CMK (cell line): ENCODE measurements around the gene SMPD2.

Source experiments
- DNase-seq: peaks from one replicate; pipeline ENCODE4 v3.0.0-alpha.2; 2010; ENCODE audit warnings: low read depth

Gene SMPD2, protein sequence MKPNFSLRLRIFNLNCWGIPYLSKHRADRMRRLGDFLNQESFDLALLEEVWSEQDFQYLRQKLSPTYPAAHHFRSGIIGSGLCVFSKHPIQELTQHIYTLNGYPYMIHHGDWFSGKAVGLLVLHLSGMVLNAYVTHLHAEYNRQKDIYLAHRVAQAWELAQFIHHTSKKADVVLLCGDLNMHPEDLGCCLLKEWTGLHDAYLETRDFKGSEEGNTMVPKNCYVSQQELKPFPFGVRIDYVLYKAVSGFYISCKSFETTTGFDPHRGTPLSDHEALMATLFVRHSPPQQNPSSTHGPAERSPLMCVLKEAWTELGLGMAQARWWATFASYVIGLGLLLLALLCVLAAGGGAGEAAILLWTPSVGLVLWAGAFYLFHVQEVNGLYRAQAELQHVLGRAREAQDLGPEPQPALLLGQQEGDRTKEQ

DNA sequence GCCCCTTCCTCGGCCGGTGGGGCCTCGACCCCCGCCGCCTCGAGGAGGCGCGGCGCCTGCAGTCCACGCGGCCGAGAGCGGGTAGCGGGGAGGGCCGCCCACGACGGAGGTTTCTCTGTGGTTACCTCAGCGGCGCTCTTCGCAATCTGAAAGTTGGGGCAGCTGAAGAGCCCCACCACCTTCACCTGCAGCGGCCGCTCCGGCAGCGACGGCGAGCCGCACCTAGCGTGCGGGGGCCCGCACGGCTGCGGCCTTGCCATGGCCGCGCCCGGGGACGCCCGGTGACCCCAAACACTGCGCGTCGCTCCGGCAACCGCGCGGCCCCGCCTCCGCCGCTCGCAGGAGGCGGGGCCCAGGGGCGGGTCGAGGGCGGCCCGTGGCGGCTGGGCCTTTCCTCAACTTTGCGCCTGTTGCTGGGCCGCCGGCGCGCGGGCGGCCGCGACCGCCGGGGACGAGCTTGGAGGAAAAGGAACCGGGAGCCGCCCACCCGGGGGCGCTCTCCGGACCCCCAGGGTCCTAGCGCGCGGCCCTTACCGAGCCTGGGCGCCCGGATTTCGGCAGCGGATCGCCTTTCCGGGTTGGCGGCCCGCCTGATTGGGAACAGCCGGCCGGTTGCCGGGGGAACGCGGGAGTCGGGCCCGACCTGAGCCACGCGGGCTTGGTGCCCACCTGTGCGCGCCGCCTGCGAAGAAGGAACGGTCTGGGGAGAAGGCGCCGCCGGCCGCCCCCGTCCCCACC lies at the start of gene SMPD2, which contains the start of gene PPIL6:
SMPD2 (plus strand) TSS at position 394 of the 738 bp plus-strand sequence. CDS start 398 bp downstream, outside the sequence.
PPIL6 (minus strand) TSS at position 298 of the 738 bp plus-strand sequence; CDS start at position 260, 38 bp downstream.
- DNase-seq = peak; percentile 68

DNA sequence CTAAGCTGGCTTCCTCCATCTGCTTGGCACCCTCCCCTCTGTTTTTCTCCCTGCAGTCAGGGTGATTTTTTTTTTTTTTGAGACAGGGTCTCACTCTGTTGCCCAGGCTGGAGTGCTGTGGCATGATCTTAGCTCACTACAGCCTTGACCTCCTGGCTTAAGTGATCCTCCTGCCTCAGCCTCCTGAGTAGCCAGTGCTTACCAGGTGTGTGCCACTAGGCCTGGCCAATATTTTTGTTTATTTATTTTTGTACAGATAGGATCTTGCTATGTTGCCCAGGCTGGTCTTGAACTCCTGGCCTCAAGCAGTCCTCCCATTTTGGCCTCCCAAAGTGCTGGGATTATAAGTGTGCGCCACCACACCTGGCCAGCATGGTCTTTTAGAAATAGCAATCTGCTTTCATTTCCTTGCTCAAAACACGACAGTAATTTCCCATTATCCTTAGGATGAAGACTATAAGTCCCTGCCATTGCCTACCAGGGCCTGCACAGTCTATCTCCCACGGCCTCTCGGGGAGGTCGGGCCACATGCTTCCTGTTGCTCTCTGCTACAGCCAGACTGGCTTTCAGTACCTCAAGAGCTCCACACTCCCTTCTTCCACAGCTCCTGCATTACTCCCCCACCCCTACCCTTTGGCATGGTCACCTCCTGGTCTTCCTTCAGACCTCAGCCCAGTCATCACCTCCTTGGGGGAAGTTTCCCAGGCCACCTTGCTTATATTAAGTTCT lies 47.2 kb upstream of the SMPD2 start:
- DNase-seq = no peak

DNA sequence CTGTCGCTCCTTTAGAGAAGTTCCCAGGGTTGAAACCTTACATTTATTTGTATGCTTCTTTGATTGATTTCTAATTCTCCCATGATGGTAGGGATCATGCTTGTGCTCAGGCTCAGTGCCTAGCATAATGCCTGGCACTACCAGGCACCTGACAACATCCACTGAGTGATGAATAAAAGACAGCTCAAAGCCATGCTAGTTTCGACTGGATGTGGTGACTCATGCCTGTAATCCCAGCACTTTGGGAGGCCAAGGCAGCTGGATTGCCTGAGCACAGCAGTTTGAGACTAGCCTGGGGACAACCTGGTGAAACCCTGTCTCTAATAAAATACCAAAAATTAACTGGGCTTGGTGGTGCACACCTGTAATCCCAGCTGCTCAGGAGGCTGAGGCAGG lies 46.6 kb upstream of the SMPD2 start:
- no peak for DNase-seq

DNA sequence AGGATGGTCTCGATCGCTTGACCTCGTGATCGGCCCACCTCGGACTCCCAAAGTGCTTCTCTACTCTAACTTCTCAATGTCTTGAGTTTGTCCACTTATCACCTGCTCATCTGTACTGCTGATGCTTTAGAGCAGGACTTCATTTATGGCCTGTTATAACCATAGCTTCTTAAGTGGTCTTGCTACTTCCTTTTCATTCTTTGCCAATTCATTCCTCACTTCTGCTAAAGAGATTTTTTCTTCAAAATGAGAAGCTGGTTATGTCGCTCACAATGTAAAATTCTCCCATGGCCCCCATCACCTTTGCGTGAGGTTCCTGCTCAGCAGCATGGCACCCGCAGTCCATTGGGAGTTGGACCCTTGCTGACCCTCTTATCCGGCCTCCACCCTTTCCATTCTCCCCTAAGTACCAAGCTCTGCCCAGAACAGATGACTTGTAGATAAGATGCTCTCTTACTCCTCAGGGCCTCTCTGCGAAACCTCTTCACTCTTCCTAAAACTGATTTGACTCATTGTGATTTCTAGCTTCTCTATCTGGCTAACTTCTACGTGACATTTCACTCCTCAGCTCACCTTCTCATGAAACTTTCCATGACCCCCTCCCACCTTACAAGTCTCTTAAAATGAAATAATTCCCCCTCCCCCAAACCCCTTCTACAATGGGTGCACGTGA lies 44.3 kb upstream of the SMPD2 start:
- DNase-seq = no peak

DNA sequence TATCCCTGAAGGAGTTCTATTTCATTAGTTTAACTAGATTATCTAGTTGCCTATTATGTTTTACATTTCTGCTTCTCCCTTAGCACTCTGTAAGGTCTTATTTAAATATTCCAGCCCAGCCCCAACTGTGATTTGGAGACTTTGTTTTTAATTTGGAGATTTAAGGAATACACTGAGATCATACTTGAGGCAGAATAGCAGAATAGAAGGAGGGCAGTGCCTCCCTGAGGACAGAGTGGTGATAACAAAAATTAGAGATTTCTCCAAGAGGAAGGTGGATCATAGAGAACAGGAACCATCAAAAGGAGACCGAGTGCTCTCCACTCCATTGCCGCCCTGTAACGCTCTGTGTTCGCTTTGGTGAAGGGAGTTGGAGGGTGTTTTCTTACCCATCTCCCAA lies 43.5 kb upstream of the SMPD2 start:
- no peak for DNase-seq

DNA sequence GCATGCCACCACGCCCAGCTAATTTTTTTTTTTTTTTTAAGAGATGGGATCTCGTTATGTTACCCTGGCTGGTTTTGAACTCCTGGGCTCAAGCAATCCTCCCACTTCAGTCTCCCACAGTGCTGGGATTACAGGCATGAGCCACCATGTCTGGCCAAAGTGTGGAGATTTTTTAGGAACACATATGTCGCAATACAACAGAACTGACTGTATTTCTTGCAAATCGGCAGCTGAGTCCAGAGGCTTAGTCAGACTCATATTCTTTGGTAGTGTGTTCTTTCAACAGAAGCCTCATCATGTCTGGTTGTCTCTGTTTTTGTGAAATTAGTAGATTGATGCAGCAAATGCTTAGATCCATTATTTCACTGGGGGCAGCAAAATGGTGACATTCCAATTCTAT lies 34.3 kb upstream of the SMPD2 start:
- DNase-seq = no peak

DNA sequence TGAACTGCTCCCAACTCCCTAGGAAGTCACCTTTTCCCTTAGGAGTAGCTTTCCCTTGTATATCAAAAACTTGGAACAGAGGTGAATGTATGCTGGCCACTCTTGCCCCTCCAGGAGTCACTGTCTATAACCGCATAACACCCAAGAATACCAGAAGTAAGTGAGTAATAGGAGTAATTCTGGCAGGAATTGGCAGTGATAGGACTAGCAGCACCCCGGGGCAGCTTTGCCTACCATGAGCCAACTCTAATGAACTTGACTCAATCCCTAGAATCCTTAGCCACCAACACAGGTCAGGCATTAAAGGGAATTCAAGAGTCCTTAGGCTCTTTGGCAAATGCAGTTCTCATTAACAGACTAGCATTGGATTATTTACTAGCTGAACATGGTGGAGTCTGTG lies 29.5 kb upstream of the SMPD2 start:
- no peak for DNase-seq

DNA sequence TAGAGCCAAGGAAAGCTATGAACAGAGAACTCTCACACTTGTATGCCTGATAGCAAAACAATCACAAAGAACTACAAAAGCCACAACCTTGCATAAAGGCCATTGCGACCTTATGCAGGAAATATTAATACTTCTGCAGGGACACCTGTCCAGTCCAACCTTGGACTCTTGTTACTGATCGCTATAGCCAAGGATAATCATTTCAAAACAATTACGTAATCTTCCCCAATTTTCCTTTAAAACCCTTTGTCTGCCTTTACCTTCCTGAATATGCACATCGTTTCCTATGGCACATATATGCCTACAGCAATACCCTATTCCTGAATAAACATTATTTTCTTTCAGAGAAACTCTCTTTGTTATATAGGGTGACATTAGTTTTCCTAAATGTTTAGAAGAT lies 22.9 kb upstream of the SMPD2 start:
- no peak for DNase-seq

DNA sequence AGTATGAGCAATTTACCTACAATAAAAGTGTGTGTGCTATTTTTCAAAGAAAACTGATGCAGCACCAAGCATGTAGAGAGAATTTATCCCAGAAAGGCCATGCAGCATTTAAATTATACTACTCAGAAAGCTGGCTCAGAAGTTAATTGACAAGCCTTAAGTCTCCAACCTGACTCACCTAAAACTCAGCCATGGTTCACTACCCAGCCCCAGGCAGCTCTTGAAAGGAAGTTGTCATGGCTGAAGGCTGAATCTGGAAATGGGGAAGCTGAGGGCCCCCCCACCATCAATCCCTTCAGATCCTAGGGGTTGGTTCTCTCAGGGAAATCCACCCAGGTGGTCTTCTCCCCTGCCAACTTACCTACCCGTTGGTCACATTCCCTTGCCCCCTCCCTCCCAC lies 19.8 kb upstream of the SMPD2 start:
- DNase-seq = no peak

DNA sequence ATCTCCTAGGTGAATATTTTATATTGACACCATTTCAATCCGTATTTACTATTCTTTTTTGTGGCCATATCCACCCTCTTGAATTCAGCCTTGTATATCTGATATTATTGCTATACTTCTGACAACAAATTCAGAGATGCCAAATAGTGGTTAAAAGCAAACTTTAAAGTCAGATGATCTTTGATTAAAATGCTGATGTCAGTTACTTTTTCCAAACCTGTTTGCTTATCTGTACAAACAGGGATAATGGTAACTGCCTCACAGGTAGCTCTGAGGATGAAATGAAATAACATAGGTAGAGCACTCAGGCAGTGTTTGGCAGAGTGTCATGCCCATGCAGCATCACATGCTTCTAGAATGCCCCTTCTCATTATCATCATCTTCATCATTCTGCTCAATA lies 19.3 kb upstream of the SMPD2 start:
- DNase-seq = no peak

DNA sequence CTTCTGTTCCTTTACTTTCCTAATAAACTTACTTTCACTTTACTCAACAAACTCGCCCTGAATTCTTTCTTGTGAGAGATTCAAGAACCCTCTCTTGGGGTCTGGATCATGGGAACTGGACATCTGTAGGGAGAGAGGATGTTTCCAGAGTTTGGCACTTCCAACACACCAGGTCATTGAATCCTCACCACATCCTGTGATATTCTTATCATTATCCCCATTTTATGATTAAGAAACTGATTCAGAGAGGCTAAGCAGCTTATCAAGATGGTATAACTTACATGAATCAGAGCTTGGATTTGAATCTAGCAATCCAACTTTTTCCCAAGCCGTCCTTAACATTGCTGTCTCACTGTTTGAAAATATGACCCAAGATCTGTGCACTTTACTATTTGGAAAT lies 15.6 kb upstream of the SMPD2 start:
- DNase-seq = no peak

DNA sequence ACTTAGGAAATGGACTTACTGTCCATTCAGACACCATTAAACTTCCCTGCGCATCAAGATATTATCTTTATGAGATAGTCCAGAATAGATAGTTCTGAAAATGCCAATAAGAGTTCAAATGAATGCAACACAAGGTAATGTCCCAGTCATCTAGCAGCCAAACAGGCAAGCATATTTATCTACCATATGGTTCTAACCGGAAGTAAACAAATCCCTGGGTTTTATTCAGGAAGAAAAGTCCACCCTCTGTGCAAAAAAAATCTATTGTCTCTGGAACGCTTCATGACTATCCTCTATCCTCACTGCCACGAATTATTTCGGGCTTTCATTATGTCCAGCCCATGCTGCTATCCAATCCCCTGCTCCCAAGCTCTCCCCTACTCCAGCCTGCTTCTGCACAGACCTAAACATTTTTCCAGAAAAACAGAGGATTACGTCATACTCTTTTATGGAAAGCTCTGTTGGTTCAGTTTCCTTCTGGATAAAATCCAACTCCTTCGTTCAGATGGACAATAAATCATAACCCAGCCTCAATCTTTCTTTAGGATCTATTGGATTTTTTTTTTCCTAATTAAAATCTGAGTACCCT lies 11.5 kb upstream of the SMPD2 start:
- no peak for DNase-seq

DNA sequence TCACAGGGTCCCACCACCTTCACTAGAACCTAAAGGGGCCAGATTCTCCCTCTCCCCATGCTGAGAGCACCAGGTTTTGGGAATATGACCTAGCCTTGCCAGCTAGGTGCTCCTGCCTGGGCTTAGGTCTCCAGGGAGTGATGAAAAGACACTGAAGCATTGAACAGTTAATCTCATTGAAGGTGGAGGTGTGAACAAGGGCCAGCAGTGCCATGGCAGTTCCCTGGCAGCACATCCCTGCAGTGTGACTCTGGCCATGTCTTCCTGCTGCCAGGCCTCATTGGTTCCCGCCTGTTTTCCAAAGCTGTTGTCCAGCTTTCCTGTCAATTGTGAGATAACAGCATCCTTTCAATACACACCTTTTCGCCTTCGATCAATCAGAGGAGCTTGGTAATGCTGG lies 11.0 kb upstream of the SMPD2 start:
- no peak for DNase-seq

DNA sequence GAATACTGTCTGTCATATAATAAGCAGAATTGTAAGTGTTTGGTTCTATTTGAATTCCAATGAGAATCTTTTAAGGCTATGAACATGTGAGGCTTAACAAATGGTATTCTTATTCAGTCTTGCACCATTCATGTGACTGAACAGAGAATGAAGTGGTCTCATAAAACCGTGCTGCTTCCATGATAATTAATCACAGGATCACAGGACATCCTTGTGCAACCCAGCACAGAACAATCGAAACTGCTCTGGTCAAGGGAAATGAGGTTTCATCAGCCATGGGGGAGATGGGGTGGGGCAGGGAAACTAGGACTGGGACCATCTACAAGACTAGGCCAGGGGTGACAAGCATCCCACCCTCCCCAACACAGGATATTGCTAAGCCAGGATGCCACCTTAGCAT lies 6.1 kb upstream of the SMPD2 start:
- no peak for DNase-seq

DNA sequence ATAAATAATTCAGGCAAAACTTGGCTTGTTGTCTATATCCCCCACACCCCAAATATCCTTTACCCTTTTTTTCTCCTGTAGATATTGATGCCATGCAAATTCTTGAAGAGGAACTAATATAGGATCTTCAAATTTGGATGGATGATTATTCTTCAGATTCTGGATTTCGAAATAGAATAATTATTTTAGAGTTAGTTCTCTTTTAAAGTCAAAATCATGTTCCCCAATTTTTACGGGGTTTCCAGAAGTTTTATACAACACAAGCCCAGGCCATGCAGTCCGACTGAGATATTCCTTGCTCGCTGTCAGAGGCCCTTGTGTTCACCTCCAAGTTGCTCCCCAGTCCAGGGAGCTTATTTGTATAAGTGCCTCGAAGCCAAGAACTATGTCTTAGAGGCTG lies 4.5 kb upstream of the SMPD2 start:
- DNase-seq = no peak

DNA sequence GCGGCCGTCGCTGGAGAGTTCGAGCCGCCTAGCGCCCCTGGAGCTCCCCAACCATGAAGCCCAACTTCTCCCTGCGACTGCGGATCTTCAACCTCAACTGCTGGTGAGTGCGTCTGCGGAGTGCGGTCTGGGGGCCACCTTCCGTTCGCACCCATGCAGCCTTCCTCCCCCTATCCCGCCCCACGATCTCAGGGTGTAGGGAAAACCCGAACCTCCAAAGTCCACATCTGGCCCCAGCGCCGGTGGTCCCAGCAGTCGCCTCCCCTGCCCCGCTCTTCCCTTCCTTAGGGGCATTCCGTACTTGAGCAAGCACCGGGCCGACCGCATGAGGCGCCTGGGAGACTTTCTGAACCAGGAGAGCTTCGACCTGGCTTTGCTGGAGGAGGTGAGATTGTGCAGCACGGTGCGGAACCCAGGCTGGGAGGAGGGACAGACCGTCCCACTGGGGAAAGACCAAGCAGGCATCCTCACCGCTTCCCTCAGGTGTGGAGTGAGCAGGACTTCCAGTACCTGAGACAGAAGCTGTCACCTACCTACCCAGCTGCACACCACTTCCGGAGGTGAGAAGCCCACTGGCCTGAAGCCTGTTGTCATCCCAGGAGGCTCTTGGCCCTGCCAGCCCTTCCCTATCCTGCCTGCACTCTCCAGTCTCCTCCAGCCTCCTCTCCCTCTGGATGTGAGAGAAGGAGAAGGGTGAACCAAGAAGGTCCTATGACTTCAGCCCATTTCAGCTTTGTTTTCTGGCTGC lies 719 bp downstream of the SMPD2 start:
- DNase-seq = peak; percentile 45

DNA sequence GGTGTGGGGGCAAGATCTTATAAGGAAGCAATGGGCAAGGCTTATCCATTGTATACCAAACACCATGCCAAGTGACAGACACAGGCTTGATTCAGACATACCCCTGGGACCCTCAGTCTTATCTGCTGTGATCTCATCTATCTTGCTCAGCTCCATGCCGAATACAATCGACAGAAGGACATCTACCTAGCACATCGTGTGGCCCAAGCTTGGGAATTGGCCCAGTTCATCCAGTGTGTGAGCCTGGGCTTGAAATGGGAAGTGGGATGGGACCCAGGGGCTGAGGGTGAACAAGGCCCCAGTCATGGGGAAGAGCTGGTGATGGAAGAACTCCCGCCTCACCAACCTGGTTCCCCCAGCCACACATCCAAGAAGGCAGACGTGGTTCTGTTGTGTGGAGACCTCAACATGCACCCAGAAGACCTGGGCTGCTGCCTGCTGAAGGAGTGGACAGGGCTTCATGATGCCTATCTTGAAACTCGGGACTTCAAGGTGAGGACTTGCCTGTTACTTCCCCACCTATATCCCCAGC lies 1.9 kb downstream of the SMPD2 start:
- DNase-seq = no peak

DNA sequence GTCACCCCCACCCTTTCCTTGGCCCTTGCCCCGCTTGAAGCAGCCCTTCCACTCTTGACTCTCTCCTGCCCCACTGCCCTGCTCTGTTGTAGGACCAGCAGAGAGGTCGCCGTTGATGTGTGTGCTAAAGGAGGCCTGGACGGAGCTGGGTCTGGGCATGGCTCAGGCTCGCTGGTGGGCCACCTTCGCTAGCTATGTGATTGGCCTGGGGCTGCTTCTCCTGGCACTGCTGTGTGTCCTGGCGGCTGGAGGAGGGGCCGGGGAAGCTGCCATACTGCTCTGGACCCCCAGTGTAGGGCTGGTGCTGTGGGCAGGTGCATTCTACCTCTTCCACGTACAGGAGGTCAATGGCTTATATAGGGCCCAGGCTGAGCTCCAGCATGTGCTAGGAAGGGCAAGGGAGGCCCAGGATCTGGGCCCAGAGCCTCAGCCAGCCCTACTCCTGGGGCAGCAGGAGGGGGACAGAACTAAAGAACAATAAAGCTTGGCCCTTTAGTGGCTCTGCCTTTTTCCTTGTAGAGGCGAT lies 3.0 kb downstream of the SMPD2 start:
- no peak for DNase-seq

DNA sequence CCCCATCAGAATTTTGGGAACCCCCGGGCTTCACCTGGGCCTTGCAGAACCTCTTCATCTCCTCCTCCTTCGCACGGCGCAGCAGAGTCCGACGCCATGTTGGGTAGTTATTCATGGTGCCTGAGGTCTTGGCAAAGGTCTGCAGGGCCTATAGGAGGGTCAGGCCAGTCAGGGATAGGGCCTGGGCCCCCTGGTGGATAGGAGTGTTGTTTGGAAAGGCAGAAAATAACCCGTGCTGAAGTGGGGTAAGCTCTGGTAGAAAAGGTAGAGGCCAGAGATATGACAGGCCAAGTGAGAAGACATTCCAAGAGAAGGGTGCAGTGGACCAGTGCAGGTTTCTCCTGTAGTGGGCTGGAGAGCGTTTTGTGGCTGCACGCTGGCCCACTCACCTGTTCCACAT lies 4.9 kb downstream of the SMPD2 start:
- no peak for DNase-seq

DNA sequence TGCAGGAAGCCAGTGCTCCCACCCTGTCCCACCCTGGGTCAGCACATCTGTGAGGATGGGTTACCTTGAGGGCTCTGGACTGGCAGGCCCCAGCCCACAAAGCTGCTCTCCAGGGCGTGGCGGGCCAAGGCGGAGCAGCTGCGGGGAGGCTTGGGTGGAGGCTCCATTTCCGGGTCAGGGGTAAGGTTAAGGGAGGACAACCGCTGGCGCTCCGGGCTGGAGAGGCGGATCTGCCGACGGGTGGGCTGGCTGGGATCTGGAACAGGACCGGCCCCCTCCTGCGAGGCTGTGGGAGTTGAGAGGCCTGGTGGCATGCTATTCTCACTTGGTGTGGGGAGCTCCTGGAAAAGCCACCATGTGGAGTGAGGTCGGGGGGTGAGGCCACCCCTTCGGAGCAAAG lies 5.5 kb downstream of the SMPD2 start:
- DNase-seq = no peak

DNA sequence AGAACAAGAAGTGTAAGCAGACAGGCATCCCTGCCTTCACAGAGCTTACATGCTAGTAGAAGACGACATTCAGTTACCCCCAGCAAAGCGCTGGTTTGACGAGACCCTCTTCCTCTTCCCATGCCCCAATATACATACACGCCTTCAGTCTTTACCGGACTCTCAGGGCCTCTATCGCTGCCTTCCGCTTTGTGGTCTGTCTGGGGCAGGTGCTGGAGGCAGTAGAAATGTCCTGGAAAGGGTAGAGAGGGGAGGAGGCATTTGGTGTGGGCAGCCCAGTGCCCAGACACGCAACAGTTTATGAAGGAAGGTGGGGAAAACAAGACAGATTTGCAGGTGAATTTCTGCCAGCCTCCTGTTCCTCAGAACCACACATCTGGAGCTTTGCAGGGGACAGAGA lies 6.0 kb downstream of the SMPD2 start:
- no peak for DNase-seq
